Ramos (cell line): ENCODE results near the gene FNTB.

Experiments
- in situ Hi-C: fragments of 300-500 bp; cut with MboI; formaldehyde crosslinking; loops from one replicate; pipeline ENCODE4 v1.14.3; 2022; ENCODE audit warnings: low sequenced_read_pairs; ENCODE audit not compliant: unreplicated experiment

The FNTB gene

DNA sequence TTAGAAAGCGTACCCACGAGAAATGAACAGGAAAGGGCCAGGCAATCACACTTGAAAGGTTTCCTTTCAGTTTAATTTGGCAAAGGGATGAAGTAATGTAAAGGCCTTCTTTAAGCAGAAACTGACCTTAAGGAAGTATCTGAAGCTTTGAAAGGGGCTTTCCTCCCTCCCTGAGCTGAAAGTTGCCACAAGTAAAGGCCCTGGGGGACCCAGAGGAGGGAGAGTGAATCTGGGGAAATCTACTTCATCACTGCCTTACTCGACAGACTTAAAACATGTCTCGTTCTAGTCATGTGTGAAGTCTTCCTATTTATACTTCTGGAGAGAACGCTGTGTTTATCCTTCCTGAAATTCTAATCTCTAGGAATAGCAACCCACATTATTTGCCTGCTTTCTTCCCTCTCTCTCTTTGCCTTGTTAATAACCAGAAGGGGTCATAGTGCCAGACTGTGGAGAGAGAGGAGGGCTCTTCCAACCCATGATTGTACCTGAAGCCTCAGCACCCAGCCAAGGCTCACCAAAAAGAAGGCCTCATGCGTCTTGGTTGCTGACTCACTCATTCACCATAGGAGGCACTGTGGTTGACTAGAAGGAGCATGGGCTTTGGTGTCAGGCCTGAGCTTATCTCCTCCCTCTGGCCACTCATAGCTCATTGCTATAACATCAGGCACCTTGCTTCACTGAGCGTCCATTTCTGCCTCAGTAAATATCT is 33.9 kb upstream of the FNTB start:
- in situ Hi-C loops, result no loop called here

DNA sequence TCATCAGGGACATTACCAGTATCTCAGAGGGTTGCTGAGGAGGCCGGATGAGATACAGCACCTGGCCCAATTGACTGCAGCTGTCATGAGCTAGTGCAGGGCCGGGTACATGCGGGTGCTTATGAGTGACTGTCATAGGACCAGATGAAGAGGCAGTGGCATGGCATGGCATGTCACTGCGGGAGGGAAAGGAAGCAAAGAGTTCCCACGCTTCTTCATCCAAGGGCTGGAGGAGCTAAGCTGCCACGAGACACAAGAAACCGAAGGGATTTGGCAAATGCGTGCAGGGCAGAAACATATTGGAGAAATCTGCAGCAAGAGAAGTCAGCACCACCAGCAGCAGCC is 33.4 kb upstream of the FNTB start:
- in situ Hi-C loops, result no loop called here

DNA sequence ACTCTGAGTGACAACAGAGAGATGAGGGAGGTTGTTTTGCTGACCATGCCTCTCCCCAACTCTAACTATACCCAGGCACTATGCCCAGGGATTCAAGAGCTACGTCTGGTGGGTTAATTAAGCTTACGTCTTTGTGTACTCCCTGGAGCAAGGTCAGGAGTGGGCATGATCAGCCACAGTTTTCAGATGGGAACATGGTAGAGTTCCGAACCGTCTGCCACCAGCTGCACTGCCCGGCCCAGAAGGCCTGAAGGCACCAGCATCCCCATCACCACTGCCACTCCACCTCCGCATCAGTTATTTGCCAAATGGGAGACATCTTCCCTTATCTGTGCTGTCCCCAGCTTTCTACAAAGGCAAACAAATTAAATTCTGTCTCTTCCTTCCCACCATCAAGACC is 33.0 kb upstream of the FNTB start:
- in situ Hi-C loops, result no loop called here

DNA sequence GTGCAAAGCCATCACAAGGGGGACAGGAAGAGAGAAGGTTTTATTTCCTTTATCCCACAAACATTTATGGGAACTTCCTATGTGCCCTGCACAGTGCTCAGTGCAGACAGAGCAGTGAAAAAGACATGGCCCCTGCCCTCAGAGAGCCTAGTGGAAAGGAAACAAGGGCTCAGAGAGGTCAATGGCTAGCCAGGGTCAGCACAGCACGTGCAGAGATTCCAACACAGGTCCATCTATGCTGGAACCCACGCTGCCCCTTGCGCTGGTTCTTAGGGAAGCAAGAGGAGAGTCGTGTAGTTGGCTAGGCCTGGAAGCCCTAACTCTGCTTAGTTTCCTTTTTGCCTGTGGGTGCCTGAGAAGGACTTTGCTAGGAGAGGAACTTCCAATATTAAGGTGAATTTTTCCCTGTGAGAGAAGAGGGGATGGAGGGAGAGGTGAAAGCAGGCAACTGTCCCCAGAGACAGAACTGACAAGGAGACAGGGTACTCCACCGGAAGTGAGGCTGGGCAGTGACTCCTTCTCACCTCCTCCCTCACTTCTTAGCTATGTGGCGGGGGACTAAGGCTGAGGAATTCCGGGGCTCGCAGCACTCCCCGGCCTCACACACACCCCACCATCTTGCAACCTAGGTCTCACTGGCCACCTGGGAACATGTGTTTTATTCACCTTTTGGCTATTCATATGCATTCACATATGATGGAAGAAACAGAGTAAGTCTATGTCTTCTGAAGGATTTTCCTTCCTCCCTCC is 32.0 kb upstream of the FNTB start:
- in situ Hi-C loops, result no loop called here

DNA sequence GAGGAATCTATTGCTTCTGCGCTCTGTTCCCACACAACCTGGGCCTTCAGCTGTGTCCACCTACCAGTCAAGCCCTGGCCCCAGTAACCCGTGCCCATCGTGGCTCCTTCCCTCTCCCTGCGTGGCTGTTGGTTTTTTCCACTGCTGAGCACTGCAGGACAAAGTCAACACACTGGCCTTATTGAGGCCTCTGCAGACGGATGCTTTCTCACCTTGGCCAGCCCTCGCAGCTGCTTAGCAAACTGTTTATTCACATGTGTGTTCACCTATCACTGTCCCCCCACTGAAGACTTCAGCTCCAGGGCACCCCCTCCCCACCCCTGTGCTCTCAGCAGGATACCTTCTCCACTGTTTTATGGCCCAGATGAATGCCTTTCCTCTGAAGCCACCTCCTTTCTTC is 31.4 kb upstream of the FNTB start:
- in situ Hi-C loops, result no loop called here

DNA sequence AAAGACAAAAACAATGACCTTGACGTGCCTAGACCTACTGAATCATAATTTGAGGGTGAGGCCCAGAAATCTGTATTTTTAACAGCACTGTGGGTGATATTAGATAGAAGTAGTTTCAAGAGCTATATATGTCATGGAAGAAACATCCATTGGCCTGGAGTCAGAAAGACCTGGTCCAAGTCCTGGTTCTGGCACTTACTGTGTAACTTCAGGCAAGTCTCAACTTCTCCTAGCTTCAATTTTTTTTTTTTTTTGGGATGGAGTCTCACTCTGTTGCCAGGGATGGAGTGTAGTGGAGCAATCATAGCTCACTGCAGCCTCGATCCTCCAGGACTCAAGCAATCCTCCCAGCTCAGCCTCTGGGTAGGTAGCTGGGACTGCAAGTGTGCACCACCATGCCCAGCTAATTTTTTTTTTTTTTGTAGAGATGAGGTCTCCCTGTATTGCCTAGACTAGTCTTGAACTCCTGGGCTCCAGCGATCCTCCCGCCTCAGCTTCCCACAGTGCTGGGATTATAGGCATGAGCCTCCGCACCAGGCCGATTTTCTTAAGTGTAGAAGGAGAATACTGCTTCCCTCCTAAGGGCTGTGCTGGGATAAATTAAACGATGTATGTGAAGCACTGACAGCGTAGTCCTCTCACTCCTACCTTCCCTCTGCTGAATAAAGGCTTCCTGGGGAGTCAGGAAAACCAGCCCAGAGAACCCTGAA is 29.8 kb upstream of the FNTB start:
- in situ Hi-C loops, result no loop called here

DNA sequence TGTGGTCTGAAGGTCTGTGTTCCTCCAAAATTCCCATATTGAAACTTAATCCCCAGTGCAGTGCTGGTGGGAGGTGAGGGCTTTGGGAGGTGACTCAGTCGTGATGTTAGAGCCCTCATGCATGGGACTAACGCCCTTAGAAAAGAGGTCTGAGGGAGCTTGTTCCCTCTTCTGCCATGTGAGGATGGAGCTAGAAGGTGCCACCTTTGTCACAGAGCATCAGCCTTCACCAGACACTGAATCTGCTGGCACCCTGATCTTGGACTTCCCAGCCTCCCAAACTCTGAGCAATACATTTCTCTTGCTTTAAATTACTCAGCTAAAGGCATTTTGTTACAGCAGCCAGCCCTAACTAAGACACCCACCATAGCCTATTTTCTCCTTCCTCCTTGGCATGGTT is 28.5 kb upstream of the FNTB start:
- in situ Hi-C loops, result no loop called here

DNA sequence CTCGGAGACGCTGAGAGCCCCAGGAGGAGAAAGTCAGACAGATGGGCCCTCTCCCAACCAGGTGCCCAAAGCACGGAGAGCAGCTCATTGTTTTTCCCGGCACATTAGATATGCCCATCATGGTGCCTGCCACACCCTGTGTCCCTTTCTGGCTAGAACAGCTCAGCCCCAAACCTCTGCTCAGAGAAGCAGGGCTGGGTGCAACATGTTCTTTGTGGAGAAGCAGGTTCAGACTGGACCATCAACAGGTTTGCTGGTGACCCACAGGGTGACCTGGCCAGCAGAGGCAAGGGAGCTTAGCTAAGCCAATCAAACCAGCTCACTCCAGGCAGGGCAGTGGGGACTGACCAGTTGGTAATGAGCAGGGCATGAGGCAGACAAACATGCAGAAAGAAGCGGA is 28.0 kb upstream of the FNTB start:
- in situ Hi-C loops, result no loop called here

DNA sequence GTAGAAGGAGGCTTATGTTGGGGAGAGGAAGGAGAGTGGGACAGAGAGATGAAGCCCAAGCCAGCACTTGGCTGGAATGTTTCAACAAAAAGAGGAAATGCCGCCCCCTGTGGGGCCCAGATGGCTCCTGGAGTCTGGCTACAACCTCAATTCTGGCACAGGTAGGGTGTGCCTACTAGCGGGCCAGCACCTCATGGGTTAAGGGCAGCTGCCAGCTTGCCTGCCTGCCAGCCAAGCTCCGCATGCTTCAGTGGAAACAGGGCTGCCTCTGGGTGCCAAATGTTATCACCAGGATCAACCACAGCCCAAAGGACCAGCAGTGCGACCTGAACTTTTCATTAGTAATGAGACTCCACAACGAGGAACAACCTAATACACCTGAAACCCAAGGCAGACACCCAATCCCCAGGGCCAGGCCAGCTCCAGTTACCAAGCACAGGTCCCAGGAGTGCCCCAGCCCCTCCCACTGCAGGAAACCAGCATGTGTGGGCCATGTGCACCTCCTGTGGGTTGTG is 25.9 kb upstream of the FNTB start:
- in situ Hi-C loops, result no loop called here

DNA sequence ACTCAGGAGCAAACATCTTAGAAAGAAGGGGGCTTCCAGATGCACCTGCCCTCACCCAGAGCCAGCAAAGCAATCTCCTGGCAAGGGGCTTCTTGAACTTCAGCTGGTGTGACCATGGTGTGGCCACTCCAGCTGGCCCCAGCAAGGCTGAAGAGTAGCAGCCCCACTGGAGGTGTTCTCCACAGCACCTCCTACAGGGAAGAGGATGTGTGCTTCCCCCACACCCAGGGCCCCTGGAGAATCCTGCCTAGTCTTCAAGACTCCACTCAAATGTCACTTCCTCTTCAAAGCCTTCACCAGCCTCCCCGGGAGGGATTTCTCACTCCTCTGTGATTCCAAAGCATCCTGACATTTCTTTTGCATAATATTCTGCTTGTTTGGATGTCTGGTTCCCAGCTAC is 23.1 kb upstream of the FNTB start:
- in situ Hi-C loops, result no loop called here

DNA sequence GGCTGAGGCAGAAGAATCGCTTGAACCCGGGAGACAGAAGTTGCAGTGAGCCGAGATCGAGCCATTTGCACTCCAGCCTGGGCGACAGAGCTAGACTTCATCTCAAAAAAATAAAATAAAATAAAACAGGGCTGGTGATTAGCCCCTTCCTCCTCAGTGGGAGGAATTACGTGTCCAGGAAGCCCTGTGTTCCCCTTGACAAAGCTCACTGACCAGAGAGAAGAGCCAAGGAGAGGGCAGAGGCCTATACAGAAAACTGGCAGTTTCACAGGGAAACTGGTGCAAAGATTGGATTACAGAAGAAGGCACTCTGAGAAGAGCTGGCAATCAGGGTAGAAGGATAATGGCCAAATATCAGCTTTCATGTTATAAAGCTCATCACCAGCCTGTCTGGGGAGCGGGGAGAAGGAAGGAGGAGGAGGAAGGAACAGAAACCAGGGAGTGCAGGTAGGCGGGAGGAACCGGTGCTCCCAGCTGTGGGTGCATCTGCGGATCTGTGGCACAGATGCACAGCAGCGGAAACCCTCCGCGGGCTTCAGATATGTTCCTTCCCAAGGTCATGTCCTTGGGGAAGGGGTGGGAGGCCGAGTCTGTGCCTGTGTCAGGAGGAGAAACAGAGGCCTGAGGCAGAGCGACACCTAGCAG is 21.2 kb upstream of the FNTB start:
- in situ Hi-C loops, result no loop called here

DNA sequence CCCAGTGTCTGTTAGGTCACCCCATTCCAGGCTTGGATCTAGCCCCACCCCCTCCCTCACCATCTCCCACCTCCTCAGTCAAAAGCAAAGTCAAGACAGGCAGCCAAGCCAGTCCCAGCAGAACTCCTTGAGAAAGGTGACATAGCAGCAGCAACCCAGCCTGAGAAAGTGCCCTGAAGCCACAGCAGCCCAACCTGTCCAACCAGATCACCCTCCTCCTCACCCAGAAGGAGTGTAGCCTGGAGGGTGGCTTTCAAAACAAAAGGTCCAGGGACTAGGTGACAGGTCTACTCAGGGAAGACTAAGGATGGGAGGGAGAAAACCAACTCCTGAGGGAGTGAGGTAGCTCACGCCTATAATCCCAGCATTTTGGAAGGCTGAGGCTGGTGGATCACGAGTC is 19.7 kb upstream of the FNTB start:
- in situ Hi-C loops, result no loop called here

DNA sequence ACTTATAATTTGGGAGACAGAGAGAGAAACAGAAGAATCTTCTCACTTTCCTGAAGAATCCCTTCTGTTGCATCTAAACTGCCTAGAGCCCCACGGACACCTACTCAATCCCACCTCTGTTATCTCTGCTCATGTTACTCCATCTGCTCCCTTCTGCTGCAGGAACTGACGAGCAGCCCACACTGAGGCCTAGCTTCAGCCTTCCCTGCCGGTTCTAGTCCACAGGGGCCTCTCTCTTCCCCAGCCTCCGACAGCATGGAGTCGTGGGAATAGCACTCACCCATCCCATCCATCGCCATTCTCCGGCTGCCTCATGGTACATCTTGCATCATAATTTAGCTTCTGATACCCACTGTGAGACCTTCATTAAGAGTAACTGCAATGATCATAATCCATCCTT is 18.5 kb upstream of the FNTB start:
- in situ Hi-C loops, result no loop called here

DNA sequence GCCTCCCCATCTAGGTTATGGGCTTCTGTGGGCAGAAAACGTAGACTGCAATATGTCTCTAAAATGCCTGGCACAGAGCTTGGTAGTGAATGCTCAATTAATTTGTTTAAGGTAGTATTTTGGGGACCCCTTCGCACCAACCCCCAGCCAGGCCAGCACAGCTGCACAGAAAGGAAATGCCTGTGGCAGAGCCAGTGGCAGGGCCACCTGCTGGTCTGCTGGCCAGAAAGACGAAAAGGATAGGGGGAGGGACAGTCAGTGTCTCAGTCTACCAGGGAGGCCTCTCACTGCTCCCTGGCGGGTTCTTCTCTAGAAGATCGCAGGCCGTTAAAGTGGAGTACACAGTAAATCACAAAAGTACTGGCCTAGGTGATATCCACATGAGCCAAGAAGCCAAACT is 18.0 kb upstream of the FNTB start:
- in situ Hi-C loops, result no loop called here

DNA sequence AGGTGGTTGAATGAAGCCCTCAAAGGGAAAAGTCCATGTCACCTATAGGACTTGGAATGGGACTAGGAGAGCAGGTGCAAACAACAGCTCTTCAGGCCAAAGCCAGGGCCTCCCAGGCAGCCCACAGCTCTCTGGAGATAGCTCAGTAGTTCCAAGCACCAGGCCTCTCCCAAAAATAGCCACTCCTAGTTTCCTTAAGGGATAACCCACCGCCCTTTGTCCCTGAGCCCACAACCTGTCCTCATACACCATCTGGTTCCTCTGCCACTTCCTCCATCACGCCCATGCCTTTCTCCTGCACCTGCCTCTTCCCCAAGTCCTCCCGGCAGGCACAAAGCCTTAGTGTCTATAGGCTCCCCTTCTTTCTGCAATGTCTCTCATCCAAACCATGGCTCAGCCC is 16.7 kb upstream of the FNTB start:
- in situ Hi-C loops, result no loop called here

DNA sequence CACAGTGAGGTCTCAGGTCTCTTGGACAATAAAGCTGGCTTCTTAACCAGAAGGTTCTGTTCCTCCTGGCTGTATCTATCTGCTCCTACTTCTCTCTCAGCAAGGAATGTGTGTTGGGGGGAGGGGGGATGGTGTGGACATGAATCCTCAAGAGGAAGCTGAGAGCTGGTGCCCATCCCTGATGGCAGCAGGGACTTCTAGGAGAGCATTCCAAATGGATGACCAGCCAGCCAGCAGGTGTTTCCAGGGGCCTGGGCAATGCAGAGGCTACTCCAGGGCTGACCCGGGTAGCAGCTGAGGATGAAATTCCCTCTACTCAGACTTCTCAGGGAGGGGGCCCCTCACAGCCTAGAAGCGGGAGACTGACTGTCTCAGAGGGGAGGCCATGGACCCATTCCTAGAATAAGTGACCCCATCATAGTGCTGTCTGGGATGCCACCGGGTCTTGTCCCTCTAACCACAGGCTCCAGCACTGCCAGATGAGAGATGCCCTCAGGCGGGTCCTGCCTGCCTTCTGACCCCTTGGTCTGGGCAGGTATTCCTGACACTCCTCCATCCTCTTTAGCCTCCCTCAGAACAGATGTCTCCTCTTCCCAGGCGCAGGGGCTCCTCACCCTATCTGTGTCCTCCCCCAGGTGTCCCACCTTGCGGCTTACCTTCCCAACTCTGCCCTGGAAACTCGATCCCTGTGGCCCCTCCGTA is 15.8 kb upstream of the FNTB start:
- in situ Hi-C loops, result no loop called here

DNA sequence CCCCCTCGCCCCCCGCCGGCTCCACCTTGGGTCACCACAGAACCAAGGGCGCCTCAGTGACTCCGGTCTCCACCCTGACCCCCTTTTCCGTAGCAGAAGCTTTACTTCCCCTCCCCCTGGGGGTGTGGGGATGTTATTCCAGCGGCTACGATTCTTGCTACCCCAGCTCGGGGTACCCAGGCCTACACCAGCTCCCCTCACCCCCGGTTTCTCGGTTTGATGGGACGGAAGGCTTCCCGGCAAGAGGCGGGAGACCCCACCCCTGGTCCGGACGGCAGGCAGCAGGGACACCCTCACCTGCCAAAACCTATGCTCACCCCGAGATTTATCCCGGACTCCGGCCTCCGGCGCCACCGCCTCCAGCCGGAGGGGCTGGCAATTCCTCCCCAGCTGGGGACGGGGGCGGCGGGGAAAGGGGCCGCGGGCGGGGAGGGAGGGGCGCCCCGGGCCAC is 15.2 kb upstream of the FNTB start:
- in situ Hi-C loops, result no loop called here

DNA sequence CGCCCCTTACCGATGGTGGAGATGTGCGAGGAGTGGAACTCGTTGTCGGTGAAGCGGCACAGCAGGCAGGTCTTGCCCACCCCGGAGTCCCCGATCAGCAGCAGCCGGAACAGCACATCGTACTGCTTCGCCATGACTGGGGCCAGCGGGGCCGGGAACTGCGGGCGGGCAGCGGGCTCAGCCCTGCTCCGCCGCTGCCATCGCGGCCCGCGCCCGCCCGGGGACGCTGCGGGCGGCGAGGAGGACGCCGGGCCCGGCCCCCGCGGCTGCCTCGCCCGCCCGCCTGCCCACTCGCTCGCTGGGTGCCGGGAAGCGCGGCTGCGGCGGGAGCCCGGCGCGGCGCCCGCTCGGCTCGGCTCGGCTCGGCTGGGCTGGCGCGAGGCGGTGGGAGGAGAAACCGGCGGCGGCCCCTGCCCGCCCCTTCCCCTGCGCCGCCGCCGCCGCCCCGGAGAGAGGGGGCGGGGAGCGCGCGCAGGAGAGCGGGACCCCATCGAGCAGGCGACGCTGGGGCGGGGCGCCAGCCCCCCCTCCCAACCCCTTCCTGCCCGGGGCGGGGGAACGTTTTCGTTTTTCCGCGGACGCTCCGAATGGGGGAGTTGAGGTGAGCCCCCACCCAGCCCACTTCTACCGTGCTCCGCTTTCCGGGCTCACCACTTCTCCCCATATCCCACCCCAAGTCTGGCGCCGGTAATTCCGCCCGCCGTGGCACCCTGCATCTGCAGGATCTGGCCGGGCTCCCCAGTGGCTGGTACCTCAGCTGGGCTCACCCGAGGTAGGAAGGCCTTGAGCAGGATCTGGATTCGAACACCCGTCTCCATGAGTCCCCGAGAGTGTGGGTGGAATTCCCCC is 14.5 kb upstream of the FNTB start, which contains the start of gene RAB15:
Gene RAB15 (minus strand): TSS at position 394 of the 849 bp plus-strand sequence. CDS start 260 bp downstream, at position 134.
- in situ Hi-C loops, result no loop called here

DNA sequence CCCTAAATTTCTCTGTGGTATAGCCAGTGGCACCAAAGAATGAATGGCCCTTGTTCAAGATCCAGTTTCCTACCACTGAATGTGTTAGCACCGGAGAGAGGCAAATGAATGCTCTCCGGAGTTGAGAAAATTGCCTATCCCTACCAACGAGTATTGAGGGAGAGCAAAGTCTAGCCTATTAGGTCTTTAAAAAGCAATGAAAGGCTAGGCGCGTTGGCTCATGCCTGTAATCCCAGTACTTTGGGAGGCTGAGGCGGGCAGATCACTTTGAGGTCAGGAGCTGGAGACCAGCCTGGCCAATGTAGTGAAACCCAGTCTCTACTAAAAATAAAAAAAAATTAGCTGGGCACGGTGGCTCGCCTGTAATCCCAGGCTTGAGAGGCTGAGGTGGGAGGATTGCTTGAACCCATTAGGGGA is 13.7 kb upstream of the FNTB start:
- in situ Hi-C loops, result no loop called here
